ENCODE measurements around the gene KDM2B.

DNA sequence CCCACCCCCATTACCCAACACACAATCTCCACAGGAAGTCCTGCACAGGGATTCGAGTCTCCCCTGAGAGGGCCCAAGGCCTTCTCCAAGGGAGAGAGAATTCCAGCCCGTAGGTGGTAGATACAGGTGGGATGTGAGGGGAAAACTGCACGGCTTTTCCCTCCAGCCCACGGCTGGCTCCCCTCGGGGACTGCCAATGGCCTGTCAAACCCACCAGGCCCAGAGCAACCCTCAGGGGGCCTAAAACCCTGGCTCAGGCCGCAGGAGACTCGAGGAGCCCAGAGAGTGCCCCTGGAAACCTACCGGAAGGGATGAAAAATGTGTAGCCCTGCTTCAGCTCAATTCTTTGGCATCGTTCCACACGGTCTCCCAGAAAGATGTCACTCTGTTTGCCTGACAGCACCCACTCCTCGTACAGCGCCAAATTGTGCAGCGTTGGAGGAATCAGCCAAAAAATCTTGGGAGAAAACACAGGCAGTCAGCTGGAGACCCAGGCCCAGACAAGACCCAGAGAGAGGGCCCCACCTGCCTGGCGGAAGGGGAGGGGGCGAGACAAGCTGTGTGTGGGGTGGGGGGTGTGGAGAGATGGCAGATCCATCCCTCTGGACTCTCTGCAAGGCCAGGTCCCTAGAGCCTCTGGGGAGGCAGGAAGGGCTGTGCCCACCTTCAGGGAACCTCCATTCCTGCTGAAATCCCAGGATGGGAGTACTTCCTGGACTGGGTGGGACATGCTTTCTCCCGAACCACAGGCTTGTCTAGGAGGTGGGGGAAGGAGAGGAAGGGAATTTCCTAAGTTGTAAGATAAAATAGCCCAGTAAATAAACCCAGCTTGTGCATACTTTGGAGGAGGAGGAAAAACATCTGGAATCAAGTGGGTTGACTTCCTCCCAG is 48.1 kb downstream of the KDM2B start:
- TF ChIP-seq CTCF (IDR thresholded peaks at IDR 0.05) (no peak), POLR2A (IDR thresholded peaks at IDR 0.05) (no peak)

Measured in esophagus squamous epithelium (tissue), 4 donors.